ENCODE data around the gene CYB561.

Gene CYB561

GRCh38 chr17:63479495-63480184 lies 33.5 kb upstream of the CYB561 start:
- DNase-seq (ENCODE audit: low read depth in 2 of 2), result no peak
- TF ChIP-seq CTCF (IDR thresholded peaks at IDR 0.05; ENCODE audit: low read depth, low read length), result no peak
- H3K4me3 ChIP-seq (replicated peaks in 1 of 2; ENCODE audit: low read depth in 2 of 2, low read length in 2 of 2), result no peak overlapping the region

DNA sequence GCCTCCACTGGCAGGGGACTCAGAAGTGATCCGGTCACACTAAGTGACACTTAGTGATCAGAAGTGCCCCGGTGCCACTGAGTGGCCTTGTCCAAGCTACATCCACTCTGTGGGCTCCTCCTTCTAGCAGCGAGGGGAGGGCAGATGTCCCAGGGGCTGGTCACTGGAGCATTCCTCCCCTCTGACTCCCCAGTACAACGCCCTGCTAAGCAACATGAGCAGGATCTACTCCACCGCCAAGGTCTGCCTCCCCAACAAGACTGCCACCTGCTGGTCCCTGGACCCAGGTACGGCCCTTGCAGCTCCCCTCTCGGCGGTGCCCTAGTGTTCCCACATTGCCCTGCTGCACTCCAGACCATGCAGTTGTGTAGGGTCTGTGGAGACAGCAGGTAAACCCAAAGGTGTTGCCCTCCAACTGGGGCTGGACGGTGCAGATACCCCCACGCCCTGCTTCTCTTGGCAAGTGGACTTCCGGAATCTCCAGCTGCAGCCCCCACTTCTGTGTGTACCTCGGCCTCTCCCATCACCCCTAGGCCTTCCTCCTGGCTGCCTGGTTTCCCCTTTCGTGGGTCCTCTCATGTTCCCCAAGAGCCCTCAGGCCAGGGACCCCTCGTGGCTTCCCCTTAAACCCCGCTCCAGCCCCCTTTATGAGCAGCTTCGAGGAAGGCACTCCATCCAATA lies 32.8 kb upstream of the CYB561 start:
- TF ChIP-seq CTCF (IDR thresholded peaks at IDR 0.05; ENCODE audit: low read depth, low read length), result peak; percentile 97
- peak; percentile 95 to 96 for DNase-seq (ENCODE audit: low read depth in 2 of 2)
- H3K4me3 ChIP-seq (replicated peaks in 1 of 2; ENCODE audit: low read depth in 2 of 2, low read length in 2 of 2), result no peak overlapping the region

DNA sequence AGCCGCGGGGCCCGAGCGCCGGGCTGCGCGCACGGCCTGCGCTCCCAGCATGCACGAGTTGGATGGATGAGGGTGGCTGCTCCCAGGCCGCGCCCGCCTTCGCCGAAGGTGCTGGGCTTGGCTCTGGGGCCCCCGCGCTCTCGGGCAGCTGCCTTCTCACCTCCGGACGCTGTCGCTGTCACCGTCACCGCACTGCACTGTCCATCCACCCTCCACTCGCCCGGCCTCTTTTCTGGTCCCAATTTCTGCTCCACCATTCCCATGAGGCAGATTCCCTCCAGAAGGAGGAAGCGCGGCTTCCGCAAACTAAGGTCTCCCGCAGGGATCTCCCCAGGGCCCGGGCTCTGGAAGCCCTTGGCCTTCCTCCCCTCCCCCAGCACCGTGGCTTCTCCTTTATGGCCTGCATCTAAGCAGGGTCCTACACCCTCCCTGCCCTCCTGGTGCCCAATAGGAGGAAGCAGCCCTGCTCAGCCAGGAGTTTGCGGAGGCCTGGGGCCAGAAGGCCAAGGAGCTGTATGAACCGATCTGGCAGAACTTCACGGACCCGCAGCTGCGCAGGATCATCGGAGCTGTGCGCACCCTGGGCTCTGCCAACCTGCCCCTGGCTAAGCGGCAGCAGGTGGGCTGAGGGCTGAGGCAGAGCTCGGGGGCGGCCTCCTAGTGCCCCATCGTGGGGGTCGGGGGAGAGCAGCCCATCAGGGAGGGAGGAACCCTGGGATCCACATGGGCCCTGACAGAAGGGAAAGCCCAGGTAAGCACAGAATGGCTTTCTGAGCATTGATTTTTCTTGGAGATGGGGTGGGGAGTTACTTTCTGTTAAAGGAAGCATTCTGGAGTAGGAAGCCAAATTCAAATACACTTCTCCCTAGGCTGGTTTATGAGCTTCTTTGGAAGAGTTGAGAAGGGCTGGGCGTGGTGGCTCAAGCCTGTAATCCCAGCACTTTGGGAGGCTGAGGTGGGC lies 31.7 kb upstream of the CYB561 start:
- TF ChIP-seq CTCF (IDR thresholded peaks at IDR 0.05; ENCODE audit: low read depth, low read length), result no peak
- DNase-seq (ENCODE audit: low read depth in 2 of 2), result no peak
- H3K4me3 ChIP-seq (replicated peaks in 1 of 2; ENCODE audit: low read depth in 2 of 2, low read length in 2 of 2), result peak overlapping the region; percentile 30 to 51

DNA sequence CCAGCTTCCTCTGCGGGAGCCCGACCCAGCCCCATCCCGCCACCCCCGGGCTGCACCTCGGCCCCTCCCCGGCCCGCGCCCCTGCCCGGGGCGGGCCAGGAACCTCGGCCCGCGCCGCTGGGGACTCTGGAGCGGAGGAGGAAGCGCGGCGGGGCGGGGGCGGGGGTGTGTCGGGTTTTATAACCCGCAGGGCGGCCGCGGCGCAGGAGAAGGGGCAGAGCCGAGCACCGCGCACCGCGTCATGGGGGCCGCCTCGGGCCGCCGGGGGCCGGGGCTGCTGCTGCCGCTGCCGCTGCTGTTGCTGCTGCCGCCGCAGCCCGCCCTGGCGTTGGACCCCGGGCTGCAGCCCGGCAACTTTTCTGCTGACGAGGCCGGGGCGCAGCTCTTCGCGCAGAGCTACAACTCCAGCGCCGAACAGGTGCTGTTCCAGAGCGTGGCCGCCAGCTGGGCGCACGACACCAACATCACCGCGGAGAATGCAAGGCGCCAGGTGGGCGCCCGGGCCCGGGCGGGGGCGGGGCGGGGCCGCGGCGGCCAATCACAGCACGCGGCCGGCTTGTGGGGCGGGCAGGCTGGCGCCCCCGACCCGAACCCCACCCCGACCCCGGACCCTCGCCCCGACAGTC lies 30.9 kb upstream of the CYB561 start, which contains the start of gene ACE:
Gene ACE (plus strand): TSS at position 208 of the 626 bp plus-strand sequence. CDS start 34 bp downstream, at position 242.
- TF ChIP-seq CTCF (IDR thresholded peaks at IDR 0.05; ENCODE audit: low read depth, low read length), result no peak
- peak within 1 kb of the TSS; percentile 39 to 51 for H3K4me3 ChIP-seq (replicated peaks in 1 of 2; ENCODE audit: low read depth in 2 of 2, low read length in 2 of 2)
- DNase-seq (ENCODE audit: low read depth in 2 of 2), result no peak

DNA sequence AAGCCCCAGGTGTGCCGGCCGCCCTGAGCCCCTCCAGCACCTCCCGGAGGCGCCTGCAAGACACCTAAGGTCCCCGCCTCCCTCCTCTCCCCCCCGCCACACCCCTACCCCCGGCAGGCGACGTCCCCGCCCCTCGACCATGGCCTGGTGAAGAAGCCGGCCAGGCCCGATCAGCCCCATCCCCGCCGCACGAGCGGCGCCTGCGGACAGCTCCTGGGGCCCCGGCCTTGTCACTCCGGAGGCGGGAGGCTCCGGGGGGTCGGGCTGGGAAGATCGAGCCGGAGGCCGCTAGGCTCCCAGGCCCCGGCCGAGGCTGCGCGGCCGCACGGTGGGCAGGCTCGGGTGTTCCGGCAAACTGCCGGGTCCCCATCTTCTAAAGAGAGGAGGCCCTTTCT lies 30.4 kb upstream of the CYB561 start:
- no peak for TF ChIP-seq CTCF (IDR thresholded peaks at IDR 0.05; ENCODE audit: low read depth, low read length)
- no peak for DNase-seq (ENCODE audit: low read depth in 2 of 2)
- H3K4me3 ChIP-seq (replicated peaks in 1 of 2; ENCODE audit: low read depth in 2 of 2, low read length in 2 of 2), result peak overlapping the region in 1 of 2 donors; percentile 51
